HG03342 (cell line): ENCODE data around the gene KCNJ16.

Experiments
- ATAC-seq: cut with Tn5 transposase; IDR thresholded peaks from one replicate; pipeline ENCODE4 v1.9.1; 2021; ENCODE audit warnings: mild to moderate bottlenecking, moderate library complexity; ENCODE audit not compliant: unreplicated experiment

KCNJ16 gene

GRCh38 chr17:70067134-70067533 lies 7.9 kb upstream of the KCNJ16 start:
- no peak for ATAC-seq

GRCh38 chr17:70070305-70071027 lies 4.6 kb upstream of the KCNJ16 start:
- no peak for ATAC-seq

GRCh38 chr17:70071127-70071526 lies 3.9 kb upstream of the KCNJ16 start:
- no peak for ATAC-seq

- no peak for ATAC-seq
Observed at GRCh38 chr17:70071620-70072019, 3.4 kb upstream of the KCNJ16 start.

- ATAC-seq: no peak
Observed at GRCh38 chr17:70072546-70073309, 2.3 kb upstream of the KCNJ16 start.

GRCh38 chr17:70073310-70073709 lies 1.7 kb upstream of the KCNJ16 start:
- no peak for ATAC-seq

GRCh38 chr17:70073799-70074198 lies 1.2 kb upstream of the KCNJ16 start:
- no peak for ATAC-seq

GRCh38 chr17:70074236-70074830 lies 692 bp upstream of the KCNJ16 start:
- no peak for ATAC-seq

GRCh38 chr17:70076189-70076588 lies 1.2 kb downstream of the KCNJ16 start:
- ATAC-seq: no peak

GRCh38 chr17:70076831-70077230 lies 1.8 kb downstream of the KCNJ16 start:
- no peak for ATAC-seq

- ATAC-seq: no peak
Observed at GRCh38 chr17:70078549-70078948, 3.5 kb downstream of the KCNJ16 start.

- ATAC-seq: no peak
Observed at GRCh38 chr17:70078994-70079531, 4.0 kb downstream of the KCNJ16 start.

GRCh38 chr17:70080541-70081347 lies 5.7 kb downstream of the KCNJ16 start:
- ATAC-seq: no peak

- no peak for ATAC-seq
Observed at GRCh38 chr17:70081885-70082284, 6.9 kb downstream of the KCNJ16 start.

- ATAC-seq: no peak
Observed at GRCh38 chr17:70084476-70084875, 9.5 kb downstream of the KCNJ16 start.

GRCh38 chr17:70086516-70086915 lies 11.5 kb downstream of the KCNJ16 start:
- no peak for ATAC-seq

GRCh38 chr17:70089513-70090148 lies 14.6 kb downstream of the KCNJ16 start:
- no peak for ATAC-seq

- no peak for ATAC-seq
Observed at GRCh38 chr17:70091005-70091568, 16.1 kb downstream of the KCNJ16 start.

GRCh38 chr17:70091696-70092095 lies 16.7 kb downstream of the KCNJ16 start:
- ATAC-seq: no peak

GRCh38 chr17:70093163-70093562 lies 18.1 kb downstream of the KCNJ16 start:
- no peak for ATAC-seq
